Measurements from ENCODE around the gene PLCB1. TPM values are rescaled to one million over a fixed set of nuclear protein-coding genes. Genes with fewer than 3 reads are reported as not detected.

Gene PLCB1
- total RNA-seq, 1 donor from 2014 or later = 72.5 TPM

GRCh38 chr20:8212286-8212685, 80.2 kb downstream of the PLCB1 start:
- DNase-seq = no peak

GRCh38 chr20:8213270-8213669, 81.2 kb downstream of the PLCB1 start:
- no peak for DNase-seq

GRCh38 chr20:8213831-8214587, 81.9 kb downstream of the PLCB1 start:
- DNase-seq = no peak

- no peak for DNase-seq
Measured at GRCh38 chr20:8215361-8215781, 83.3 kb downstream of the PLCB1 start.

- DNase-seq = no peak
Measured at GRCh38 chr20:8216375-8217200, 84.5 kb downstream of the PLCB1 start.

GRCh38 chr20:8218861-8219260, 86.8 kb downstream of the PLCB1 start:
- DNase-seq = no peak

GRCh38 chr20:8219403-8219802, 87.3 kb downstream of the PLCB1 start:
- no peak for DNase-seq

- DNase-seq = no peak
Measured at GRCh38 chr20:8220716-8221115, 88.7 kb downstream of the PLCB1 start.

GRCh38 chr20:8221887-8222419, 89.9 kb downstream of the PLCB1 start:
- no peak for DNase-seq

- no peak for DNase-seq
Measured at GRCh38 chr20:8223091-8223870, 91.2 kb downstream of the PLCB1 start.

- no peak for DNase-seq
Measured at GRCh38 chr20:8225658-8226057, 93.6 kb downstream of the PLCB1 start.

- no peak for DNase-seq
Measured at GRCh38 chr20:8226106-8226505, 94.0 kb downstream of the PLCB1 start.

- no peak for DNase-seq
Measured at GRCh38 chr20:8227293-8227692, 95.2 kb downstream of the PLCB1 start.

GRCh38 chr20:8228315-8228714, 96.2 kb downstream of the PLCB1 start:
- DNase-seq = no peak

GRCh38 chr20:8229090-8229489, 97.0 kb downstream of the PLCB1 start:
- DNase-seq = no peak

- no peak for DNase-seq
Measured at GRCh38 chr20:8231038-8231437, 99.0 kb downstream of the PLCB1 start.

- peak; percentile 8 for DNase-seq
Measured at GRCh38 chr20:8232332-8232731, 100.3 kb downstream of the PLCB1 start.

- no peak for DNase-seq
Measured at GRCh38 chr20:8234580-8234979, 102.5 kb downstream of the PLCB1 start.

- DNase-seq = no peak
Measured at GRCh38 chr20:8242066-8242465, 110.0 kb downstream of the PLCB1 start.

- DNase-seq = no peak
Measured at GRCh38 chr20:8242827-8243724, 111.0 kb downstream of the PLCB1 start.

GRCh38 chr20:8244637-8245036, 112.6 kb downstream of the PLCB1 start:
- no peak for DNase-seq

GRCh38 chr20:8246153-8246552, 114.1 kb downstream of the PLCB1 start:
- no peak for DNase-seq

Data from occipital lobe (tissue), 2 donors.